Tibial nerve (tissue), 4 donors: ENCODE results near the gene OR6C74.

Source experiments
- EP300 ChIP-seq, 2 donors: sonication (generic); formaldehyde crosslinking; IDR thresholded peaks; one replicate each; pipeline ENCODE4 v1.6.1; 2017; ENCODE audit warnings: antibody characterized with exemption in 2 of 2, mild to moderate bottlenecking in 1 of 2
- POLR2A ChIP-seq, 2 donors: fragments of 450-650 bp; IDR thresholded peaks; one replicate each; pipeline ENCODE4 v1.6.1; 2017; ENCODE audit warnings: antibody characterized with exemption in 2 of 2, mild to moderate bottlenecking in 2 of 2, moderate library complexity in 2 of 2
- TF ChIP-seq, protein P1 (sequence below), 5 experiments: fragments of 200-600 bp in 3 of 5; fragments of 450-650 bp in 2 of 5; sonication (generic) in 3 of 5; IDR thresholded peaks; one replicate each; pipeline ENCODE4 v1.5.1; 2016 to 2019; ENCODE audit warnings: antibody characterized with exemption in 5 of 5, mild to moderate bottlenecking in 3 of 5, moderate library complexity in 2 of 5

DNA sequence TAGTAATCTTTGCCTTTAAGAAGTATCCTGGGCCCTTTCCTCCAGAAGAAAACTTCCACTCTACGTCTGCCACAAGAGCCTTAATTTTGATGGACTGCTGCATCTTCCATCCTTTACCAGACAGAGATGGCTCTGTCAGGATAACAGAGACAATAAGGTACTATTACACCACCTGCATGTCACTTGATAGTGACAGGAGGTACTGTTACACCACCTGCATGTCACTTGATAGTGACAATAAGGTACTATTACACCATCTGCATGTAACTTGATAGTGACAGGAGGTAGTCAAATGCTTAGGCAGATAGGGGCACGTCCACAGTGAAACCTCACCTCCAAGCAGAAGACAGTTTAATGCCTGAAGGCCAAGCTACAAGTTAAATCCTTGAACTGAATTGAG is 13.9 kb downstream of the OR6C74 start:
- TF ChIP-seq, protein P1, sequence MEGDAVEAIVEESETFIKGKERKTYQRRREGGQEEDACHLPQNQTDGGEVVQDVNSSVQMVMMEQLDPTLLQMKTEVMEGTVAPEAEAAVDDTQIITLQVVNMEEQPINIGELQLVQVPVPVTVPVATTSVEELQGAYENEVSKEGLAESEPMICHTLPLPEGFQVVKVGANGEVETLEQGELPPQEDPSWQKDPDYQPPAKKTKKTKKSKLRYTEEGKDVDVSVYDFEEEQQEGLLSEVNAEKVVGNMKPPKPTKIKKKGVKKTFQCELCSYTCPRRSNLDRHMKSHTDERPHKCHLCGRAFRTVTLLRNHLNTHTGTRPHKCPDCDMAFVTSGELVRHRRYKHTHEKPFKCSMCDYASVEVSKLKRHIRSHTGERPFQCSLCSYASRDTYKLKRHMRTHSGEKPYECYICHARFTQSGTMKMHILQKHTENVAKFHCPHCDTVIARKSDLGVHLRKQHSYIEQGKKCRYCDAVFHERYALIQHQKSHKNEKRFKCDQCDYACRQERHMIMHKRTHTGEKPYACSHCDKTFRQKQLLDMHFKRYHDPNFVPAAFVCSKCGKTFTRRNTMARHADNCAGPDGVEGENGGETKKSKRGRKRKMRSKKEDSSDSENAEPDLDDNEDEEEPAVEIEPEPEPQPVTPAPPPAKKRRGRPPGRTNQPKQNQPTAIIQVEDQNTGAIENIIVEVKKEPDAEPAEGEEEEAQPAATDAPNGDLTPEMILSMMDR (IDR thresholded peaks at IDR 0.05) = no peak
- TF ChIP-seq POLR2A (IDR thresholded peaks at IDR 0.05) (no peak), EP300 (IDR thresholded peaks at IDR 0.05) (no peak)
